ENCODE results near the gene C17orf107.

C17orf107 gene

GRCh38 chr17:4934173-4934979, 35.0 kb downstream of the C17orf107 start:
- DNase-seq (ENCODE audit: low spot score) = peak; percentile 21

DNA sequence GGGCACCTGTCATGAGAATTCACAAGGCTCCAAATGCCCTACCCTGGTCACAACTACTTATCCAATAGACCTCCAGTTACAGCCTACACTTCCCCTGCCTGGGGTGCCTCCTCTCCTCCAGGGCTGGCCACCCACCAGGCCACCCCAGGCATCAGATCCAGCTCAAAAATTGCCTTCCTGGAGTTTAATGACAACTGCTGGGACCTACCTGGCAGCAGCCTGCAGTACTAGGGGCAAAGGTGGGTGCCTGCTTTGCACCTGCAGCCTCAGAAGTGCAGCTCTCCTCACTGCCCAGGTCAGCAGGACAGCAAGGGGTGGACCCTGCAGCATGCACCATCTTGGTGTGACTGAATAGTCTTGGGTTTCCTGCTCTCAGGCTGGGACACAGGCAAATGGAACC, 36.3 kb downstream of the C17orf107 start:
- no peak for DNase-seq (ENCODE audit: low spot score)

DNA sequence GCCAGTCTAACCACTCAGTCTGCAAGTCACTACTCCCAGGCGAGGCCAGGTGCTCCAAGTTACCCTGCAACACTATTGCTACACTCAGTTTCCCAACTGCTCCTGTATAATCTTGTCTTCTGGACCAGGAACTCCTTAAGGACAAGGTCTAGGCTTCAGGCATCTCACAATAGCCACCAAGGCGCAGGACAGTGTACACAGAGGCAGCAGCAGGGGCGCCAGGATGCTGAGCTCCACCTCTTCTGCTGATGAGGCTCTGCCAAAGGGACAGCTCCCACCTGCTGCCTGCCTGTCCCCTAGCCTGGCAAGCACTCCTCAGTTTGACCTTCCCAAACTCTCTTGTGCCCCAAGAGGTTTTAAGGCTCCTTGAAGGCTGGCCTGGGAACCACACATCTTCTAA, 37.1 kb downstream of the C17orf107 start:
- no peak for DNase-seq (ENCODE audit: low spot score)

GRCh38 chr17:4937553-4937952, 38.2 kb downstream of the C17orf107 start:
- DNase-seq (ENCODE audit: low spot score) = no peak

GRCh38 chr17:4938069-4938491, 38.7 kb downstream of the C17orf107 start:
- DNase-seq (ENCODE audit: low spot score) = no peak

DNA sequence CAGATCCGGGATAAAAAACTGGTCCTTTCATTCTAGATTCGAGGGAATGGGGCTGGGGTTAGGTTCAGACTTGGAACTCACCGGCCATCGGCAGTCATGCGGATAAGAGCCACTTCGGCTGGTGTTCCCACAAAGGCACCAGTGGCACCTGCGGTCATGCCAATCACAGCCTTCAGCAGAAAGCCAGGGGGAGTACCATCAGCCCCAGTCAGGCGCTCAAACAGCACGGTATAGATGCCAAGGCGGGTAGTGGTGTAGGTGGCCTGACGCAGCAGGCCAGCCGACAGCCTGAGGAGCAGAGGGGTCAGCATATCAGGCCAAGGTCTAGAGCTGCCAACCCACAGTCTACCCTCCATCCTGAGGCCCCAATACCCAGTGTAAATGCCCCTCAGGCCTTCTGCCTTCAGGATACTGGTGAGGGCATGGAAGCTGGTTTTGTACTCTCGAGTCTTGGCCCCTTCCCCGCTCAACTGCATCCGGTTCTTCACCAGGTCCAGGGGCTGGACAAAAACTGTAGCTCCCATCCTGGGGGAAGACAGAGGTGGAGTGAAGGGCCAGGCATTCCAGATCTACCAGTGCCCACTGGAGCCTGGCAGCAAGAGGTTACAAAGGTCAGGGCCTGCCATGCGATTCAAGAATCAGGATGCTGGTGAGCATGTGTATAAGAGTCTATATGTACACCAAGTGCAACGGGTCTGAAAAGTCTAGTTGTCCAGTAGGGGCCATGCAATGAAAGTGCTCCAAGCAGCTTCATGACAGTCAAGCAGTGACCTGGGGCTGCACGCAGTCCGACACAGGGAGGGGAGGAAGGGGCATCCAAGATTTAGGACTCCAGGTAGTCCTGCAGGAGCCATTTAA, 39.6 kb downstream of the C17orf107 start:
- DNase-seq (ENCODE audit: low spot score) = peak; percentile 21

DNA sequence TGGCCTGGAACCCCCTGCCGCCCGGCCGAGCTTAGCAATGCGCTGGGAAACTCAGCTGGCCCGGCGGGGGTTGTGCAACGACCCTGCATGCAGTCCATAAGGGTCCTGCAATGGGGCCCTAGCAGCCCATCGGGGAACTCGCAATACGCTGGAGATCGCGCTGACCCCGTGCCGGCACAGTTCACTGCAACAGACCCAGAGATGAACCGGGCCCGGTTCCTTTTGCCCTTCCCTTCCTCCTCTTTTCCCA, 40.1 kb downstream of the C17orf107 start:
- DNase-seq (ENCODE audit: low spot score) = no peak

DNA sequence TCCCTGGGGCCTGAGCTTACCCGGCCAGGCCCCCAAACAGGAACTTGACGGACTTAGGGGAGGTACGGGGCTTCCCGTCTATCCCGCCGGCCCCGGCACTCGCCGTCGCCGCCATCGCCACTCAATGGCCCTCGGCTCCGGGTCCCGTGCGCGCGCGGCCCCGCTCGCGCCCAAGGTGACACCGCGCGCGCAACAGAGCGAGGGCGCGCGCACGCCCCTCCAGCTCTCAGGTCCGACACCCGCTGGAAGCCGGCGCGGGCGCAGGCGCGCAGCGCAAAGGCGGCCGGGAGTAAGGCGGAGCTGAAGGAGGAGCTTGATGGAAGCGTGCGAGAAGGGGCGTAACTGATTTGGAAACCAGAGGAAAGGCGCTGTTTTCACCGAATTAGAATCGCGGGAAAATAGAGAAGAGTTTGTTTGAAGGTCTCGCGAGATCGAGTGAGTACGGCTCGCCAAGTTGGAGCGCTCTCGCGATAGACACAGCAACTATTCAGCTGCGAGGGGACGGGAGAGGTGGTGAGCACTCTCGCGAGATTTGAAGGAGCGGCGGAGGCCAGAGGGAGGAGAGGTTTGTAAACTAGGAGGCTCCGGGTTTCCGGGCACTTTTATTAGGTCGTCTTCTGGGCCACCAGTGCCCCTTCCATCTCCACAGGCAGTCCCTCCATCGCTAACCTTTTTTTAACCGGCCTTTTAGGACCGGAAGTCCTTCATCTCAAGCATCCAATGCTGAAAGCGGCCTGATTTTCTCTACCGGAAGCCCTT, 40.6 kb downstream of the C17orf107 start, which contains the start of the genes RNF167 and SLC25A11:
Gene RNF167 (plus strand): TSS at position 473 of the 759 bp plus-strand sequence. CDS start 642 bp downstream, outside the sequence.
Gene SLC25A11 (minus strand): TSS at position 251 of the 759 bp plus-strand sequence. CDS start 136 bp downstream, at position 115.
- DNase-seq (ENCODE audit: low spot score) = peak; percentile 99

GRCh38 chr17:4940555-4941318, 41.4 kb downstream of the C17orf107 start:
- DNase-seq (ENCODE audit: low spot score) = peak; percentile 56

DNA sequence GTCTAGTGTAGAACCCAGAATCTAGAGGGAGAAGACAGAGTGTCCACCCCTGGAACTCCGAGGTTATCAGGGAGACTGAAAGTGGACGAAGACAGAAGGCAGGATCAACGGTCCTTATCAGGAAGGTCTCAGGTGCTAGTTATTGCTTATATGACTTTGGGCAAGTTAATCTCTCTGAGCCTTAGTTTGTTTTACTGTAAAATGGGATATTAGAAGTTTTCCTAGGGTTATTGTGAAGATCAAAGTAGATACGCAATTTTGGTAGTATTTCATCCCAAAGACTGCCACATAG, 41.9 kb downstream of the C17orf107 start:
- DNase-seq (ENCODE audit: low spot score) = no peak

DNA sequence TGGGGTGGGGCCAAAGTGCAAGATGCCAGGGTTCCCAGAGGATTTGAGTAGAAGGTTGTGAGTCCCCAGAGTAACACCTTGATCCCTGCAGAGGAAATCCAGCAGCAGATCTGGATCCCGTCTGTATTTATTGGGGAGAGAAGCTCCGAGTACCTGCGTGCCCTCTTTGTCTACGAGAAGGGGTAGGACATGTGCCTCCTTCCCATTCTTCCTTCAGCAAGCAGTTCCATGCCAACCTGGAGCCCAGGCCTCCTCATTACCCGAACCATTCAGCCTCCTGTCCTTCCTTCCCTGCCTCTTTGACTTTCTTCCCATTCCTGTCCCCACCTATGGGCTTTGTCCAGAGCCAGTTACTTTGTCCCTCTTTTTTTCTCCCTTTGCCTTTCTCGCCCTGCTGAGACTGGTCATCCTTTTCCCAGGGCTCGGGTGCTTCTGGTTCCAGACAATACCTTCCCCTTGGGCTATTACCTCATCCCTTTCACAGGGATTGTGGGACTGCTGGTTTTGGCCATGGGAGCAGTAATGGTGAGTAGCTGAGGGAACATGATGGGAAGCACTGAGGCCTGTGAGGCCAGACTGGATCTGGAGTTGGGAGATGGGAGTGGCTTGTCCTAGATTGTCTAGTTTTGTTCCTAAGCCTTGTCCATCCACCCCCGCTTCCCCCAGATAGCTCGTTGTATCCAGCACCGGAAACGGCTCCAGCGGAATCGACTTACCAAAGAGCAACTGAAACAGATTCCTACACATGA, 43.6 kb downstream of the C17orf107 start:
- no peak for DNase-seq (ENCODE audit: low spot score)

DNA sequence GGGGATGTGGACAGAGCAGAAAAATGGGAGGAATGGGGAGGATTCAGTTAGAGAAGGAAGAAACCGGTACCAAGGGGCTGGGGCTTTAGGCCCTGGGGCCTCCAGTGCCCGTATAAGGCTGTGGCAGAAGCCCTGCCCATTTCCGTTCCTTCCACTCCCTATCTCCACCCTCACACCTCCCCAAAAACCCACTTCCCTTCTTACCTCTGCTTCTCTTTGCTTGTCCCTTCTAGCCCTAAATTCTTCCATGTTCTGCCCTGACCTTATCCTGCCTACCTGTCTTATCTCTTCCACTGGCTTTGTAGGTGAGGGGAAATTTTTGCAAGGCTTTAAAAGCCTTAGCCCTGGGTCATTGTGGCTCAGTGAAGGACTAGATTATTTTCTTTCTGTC, 44.8 kb downstream of the C17orf107 start:
- peak; percentile 86 for DNase-seq (ENCODE audit: low spot score)

- DNase-seq (ENCODE audit: low spot score) = peak; percentile 32
These were observed 45.3 kb downstream of the C17orf107 start for GRCh38 chr17:4944554-4945175.

DNA sequence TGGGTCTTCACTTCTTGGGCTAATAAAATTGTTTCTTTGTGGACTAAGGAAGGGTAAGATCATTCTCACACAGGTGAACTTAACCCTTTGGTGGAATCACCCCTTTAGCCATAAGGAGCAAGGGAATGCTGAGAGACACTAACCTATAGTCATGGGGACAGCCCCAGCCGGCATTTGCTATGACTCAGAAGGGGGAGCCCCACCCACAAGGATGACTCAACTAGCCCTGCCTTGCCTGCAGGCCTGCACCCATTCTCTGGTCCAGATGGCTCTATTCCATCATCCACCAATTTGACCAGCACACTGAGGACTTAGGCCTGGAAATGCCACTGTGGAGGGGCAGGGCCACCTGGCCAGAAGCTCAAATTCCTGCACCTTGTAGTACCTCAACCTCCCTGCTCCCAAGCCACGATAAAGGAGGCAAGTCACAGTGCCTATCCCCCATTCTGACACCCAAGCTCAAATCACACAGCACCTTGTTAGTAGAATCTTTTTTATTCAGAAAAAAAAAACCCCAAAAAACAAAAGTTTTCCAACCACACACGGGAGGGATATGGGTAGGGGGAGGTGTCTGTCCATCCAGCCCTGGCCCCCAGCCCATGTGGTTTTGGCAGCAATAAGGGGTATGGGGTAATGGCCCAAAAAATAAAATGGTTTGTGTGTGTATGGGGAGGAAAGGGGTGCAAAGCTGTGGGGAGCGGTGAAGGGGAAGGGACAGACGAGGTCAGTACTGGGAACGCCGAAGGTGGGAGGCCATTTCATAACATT, 46.0 kb downstream of the C17orf107 start:
- peak; percentile 92 for DNase-seq (ENCODE audit: low spot score)

DNA sequence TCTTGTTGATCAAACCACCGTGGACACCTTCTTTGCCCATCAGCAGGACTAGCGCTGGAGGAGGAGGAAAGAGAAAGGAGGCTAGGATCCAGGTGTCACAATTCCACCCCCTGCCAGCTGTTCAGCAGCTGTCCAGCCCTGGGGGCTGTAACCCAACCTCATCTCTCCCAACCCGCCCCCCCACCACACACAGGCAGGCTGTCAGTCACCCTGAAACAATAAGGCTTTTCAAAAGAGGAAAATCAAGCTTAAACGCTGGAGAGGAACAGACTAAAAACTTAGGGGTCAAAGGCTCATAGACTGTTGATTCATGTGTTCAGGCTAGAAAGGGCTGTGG, 46.6 kb downstream of the C17orf107 start:
- no peak for DNase-seq (ENCODE audit: low spot score)

DNA sequence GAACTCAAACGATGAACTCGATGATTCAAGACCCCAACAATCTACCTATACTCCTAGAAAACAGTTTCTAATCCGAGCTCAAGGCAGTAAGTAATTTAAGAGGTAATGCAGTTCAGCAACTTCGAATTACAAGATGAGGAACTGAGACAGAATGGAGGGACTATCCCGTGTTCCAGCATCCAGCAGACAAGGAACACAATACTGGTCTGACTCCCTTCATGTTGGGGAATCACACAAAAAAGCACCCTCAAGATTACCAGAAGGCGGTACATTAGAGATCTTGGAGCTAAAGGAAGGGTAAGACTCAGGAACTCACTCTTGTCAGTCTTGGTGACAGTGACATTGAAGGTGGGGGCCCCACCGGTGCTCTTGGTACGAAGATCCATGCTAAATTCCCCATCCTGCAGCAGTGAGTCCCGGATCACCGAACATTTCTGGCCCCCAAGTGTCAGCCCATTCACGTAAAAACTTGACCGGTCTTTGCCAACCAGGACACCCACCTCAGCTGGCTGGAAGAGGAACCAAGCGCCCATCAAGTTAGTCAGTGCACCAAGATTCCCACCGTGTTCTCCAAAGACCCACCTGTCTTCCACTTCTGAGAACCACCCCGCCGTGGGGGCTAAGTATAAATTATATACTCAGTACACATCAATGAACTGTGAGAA, 47.1 kb downstream of the C17orf107 start:
- DNase-seq (ENCODE audit: low spot score) = peak; percentile 19

GRCh38 chr17:4947010-4947410, 47.7 kb downstream of the C17orf107 start:
- no peak for DNase-seq (ENCODE audit: low spot score)

DNA sequence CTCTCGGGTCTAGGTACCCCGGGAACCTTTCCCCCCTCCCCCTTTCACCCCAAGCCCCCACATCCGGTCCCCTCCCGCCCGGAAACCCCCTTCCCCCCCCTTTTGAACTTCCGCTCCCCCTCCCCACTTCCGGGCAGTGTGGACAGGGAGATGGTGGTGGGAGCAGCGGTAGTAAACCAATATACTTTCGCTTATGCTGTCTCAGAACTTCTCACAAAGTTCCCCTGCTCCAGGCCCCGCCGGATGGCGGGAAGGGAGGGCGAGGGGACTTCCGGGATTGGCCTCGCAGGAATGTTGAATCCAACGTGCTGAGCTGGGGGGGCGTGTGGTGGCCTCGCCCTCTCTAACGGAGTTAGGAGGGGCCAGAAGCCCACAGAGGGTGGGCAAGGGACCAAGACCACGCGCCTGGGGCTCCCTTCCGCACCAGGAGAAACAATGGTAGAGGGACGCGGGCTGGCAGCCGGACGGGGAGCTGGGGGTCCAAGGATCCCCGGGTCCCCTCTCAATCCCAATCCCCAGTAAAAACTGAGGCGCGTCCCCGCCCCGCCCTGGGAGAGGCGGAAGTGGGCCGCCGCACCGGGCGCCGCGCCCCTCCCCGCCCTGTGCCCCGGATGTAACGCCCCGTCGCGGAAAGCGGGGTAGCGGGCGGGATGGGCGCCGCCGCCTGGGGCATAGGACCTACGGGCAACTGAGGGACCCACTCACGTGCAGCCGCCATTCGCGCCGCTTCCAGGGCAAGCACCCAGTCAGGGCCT, 48.3 kb downstream of the C17orf107 start:
- DNase-seq (ENCODE audit: low spot score) = peak; percentile 81

Data from activated CD4-positive, alpha-beta T cell treated with anti-CD3 and anti-CD28 coated beads, Interleukin-2, Interleukin-4, amounts not matched to agents 100 ng/mL and 50 ng/mL, durations not matched to agents 16 hours and 8 hours (primary cell).